GM18951 (cell line): Measurements from ENCODE around the gene ARMC3.
"Not testable (repeated sequence)": the region's sequence is repeated elsewhere in the genome, so short reads cannot be mapped to it uniquely, and the experiment has no call there.

Experiments used
- POLR2A ChIP-seq: IDR thresholded peaks from 4 replicates; pipeline ENCODE4 v1.6.1; 2011; ENCODE audit warnings: mild to moderate bottlenecking; ENCODE audit not compliant: insufficient read length, insufficient read depth; ENCODE audit errors: extremely low read depth
- in situ Hi-C: fragments of 300-500 bp; cut with MboI; formaldehyde crosslinking; loops from one replicate; pipeline ENCODE4 v1.12.0; 2022; ENCODE audit warnings: low sequenced_read_pairs, mixed read lengths, inconsistent platforms; ENCODE audit not compliant: unreplicated experiment

Gene ARMC3

GRCh38 chr10:23070913-23071218 lies 143.0 kb downstream of the ARMC3 start:
- in situ Hi-C loops: no loop called here
- no peak for TF ChIP-seq POLR2A

- in situ Hi-C loops: not testable (repeated sequence)
Measured at GRCh38 chr10:23072593-23072992, 144.7 kb downstream of the ARMC3 start.

- in situ Hi-C loops: no loop called here
- no peak for TF ChIP-seq POLR2A
Measured at GRCh38 chr10:23073527-23073926, 145.7 kb downstream of the ARMC3 start.

GRCh38 chr10:23075672-23076071 lies 147.8 kb downstream of the ARMC3 start:
- in situ Hi-C loops: no loop called here

GRCh38 chr10:23078114-23078513 lies 150.3 kb downstream of the ARMC3 start:
- TF ChIP-seq POLR2A: no peak
- in situ Hi-C loops: no loop called here

More at GRCh38 chr10:23075672-23076071, 147.8 kb downstream of the ARMC3 start:
- no peak for TF ChIP-seq POLR2A

GRCh38 chr10:23079700-23080099 lies 151.8 kb downstream of the ARMC3 start:
- no peak for TF ChIP-seq POLR2A
- in situ Hi-C loops: no loop called here

- TF ChIP-seq POLR2A: no peak
- in situ Hi-C loops: no loop called here
Measured at GRCh38 chr10:23080262-23080661, 152.4 kb downstream of the ARMC3 start.

- TF ChIP-seq POLR2A: no peak
- in situ Hi-C loops: no loop called here
Measured at GRCh38 chr10:23081221-23081750, 153.4 kb downstream of the ARMC3 start.

- no peak for TF ChIP-seq POLR2A
- in situ Hi-C loops: no loop called here
Measured at GRCh38 chr10:23081891-23082290, 154.0 kb downstream of the ARMC3 start.
